ENCODE data around the gene FUT7. TPM values are rescaled to one million over a fixed set of nuclear protein-coding genes. Genes with fewer than 3 reads are reported as not detected.
A peak's percentile ranks its signal among the peaks of the same experiment; 100 is the strongest.

The FUT7 gene
- polyA plus RNA-seq, 3 donors: 6.1 to 13.4 (median 10.5) TPM

DNA sequence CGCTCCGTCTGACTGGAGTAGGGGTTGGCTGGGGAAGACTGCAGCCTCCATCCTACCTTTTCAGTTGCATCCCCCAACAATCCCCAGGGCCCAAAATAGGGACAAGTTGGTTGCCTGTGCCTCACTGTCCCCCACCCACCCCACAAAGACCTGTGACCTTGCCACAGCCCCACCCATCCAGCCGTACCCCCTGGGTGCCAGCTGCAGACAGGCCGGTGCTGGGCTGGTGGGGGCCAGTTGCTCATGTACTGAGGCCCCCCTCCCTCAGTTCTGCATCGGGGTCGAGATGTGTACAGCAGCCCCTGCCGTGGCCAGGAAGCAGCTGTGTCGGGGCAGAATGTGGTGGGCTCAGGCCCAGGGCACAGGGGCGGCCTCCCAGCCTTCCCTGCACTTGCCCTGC, 48.7 kb downstream of the FUT7 start:
- intact Hi-C loops (cut with micrococcal nuclease): no loop called here
- 58% methylated on average over 8 of the region's 9 CpGs for WGBS (ENCODE audit: insufficient coverage)
- Mint-ChIP-seq H3K27ac (peak overlapping the region in 1 of 7 donors; percentile 66), H3K4me1 (no peaks in the 10 kb centered on the region), H3K9me3 (peaks cover 0 to 7% (median 0%) of the 10 kb centered on the region in 7 donors), H3K27me3 (ENCODE audit: low read depth in 3 of 3) (peaks cover 46 to 70% (median 53%) of the 10 kb centered on the region in 3 donors), H3K4me3 (no peak overlapping the region), H3K36me3 (peaks cover 0 to 3% of the 10 kb centered on the region in 2 donors)
- Histone ChIP-seq H3K27me3 (ENCODE audit: control insufficient read depth in 2 of 2, insufficient read depth in 2 of 2, low read length in 2 of 2) (peaks cover 19 to 40% of the 10 kb centered on the region in 2 donors), H4K20me1 (ENCODE audit: insufficient read depth, low read length) (no peaks in the 10 kb centered on the region), H3K4me3 (replicated peaks in 1 of 3; ENCODE audit: low read depth in 2 of 3, low read length in 3 of 3) (no peak overlapping the region), H3K9me3 (replicated peaks in 1 of 2; ENCODE audit: control insufficient read depth in 1 of 2, insufficient read depth in 1 of 2, low read length in 2 of 2) (no peaks in the 10 kb centered on the region), H3K79me2 (ENCODE audit: insufficient read depth, low read length) (no peaks in the 10 kb centered on the region), H3K36me3 (replicated peaks in 1 of 2; ENCODE audit: control insufficient read depth in 1 of 2, insufficient read depth in 2 of 2, low read length in 2 of 2) (no peaks in the 10 kb centered on the region), H2AFZ (ENCODE audit: insufficient read depth, low read depth, low read length, poor library complexity, severe bottlenecking) (no peak overlapping the region), H3K4me2 (replicated peaks; ENCODE audit: extremely low read depth, low read length, poor library complexity, severe bottlenecking) (no peak overlapping the region), H3K4me1 (ENCODE audit: control insufficient read depth in 1 of 2, insufficient read depth in 2 of 2, low read length in 2 of 2) (peaks cover under 1 to 1% of the 10 kb centered on the region in 2 donors), H3K9ac (ENCODE audit: insufficient read depth, low read length, poor library complexity, severe bottlenecking) (no peak overlapping the region), H3K27ac (ENCODE audit: low read depth in 1 of 2, low read length in 2 of 2) (no peak overlapping the region)
- TF ChIP-seq, protein P1, sequence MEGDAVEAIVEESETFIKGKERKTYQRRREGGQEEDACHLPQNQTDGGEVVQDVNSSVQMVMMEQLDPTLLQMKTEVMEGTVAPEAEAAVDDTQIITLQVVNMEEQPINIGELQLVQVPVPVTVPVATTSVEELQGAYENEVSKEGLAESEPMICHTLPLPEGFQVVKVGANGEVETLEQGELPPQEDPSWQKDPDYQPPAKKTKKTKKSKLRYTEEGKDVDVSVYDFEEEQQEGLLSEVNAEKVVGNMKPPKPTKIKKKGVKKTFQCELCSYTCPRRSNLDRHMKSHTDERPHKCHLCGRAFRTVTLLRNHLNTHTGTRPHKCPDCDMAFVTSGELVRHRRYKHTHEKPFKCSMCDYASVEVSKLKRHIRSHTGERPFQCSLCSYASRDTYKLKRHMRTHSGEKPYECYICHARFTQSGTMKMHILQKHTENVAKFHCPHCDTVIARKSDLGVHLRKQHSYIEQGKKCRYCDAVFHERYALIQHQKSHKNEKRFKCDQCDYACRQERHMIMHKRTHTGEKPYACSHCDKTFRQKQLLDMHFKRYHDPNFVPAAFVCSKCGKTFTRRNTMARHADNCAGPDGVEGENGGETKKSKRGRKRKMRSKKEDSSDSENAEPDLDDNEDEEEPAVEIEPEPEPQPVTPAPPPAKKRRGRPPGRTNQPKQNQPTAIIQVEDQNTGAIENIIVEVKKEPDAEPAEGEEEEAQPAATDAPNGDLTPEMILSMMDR (IDR thresholded peaks at IDR 0.05): no peak
- DNase-seq: no peak

DNA sequence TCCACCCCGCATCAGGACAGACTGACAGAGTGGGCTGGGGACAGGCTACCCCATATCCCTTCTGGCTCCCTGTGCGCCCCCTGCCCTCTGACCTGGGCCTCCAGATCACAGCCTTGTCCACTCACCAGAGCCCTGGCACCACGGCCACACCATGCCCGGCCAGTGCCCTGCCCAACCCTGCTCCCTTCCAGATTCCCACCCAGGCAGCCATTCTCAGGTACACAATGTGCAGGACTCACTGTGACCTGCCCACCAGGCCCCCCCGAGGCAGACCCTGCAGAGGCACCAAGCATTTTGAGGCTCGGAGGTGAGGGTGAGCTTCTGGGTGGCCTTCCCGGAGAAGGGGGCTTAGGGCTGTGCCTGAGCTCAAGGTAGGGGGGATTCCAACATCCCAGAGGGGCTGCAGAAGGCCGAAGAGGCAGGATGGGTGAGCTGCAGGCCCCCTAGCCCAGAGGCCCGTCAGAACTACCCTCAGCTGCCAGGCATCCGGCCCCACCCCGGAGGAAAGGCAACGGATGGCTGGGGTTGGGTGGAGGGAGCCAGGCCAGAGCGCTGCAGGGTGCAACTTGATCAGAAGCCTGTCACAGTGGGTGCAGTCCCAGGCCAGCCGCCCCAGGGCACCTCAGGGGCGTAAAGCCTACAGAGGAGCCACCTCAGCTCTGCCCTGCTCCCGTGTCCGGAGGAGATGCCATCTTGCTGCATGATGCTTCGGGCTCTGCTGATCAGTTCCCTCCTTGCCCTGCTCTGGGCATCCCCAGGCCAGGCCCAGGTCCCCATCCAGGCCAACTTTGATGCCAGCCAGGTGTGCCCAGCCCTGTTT, 49.4 kb downstream of the FUT7 start, which contains the start of gene LCNL1:
Gene LCNL1 (plus strand): TSS at position 762 of the 820 bp plus-strand sequence. CDS start 594 bp downstream, outside the sequence.
- H3K9me3 ChIP-seq (replicated peaks in 1 of 2; ENCODE audit: control insufficient read depth in 1 of 2, insufficient read depth in 1 of 2, low read length in 2 of 2): no peaks in the 10 kb centered on the region
- no peaks in the 10 kb centered on the region for H4K20me1 ChIP-seq (ENCODE audit: insufficient read depth, low read length)
- H3K79me2 ChIP-seq (ENCODE audit: insufficient read depth, low read length): no peaks in the 10 kb centered on the region
- peaks cover 45 to 68% (median 49%) of the 10 kb centered on the region in 3 donors for H3K27me3 Mint-ChIP-seq (ENCODE audit: low read depth in 3 of 3)
- H3K9me3 Mint-ChIP-seq: peaks cover 0 to 7% (median 0%) of the 10 kb centered on the region in 7 donors
- no peaks in the 10 kb centered on the region for H3K4me1 Mint-ChIP-seq
- no peaks in the 10 kb centered on the region for H3K36me3 ChIP-seq (replicated peaks in 1 of 2; ENCODE audit: control insufficient read depth in 1 of 2, insufficient read depth in 2 of 2, low read length in 2 of 2)
- H3K4me3 ChIP-seq (replicated peaks in 1 of 3; ENCODE audit: low read depth in 2 of 3, low read length in 3 of 3): no peak within 1 kb of the TSS
- H2AFZ ChIP-seq (ENCODE audit: insufficient read depth, low read depth, low read length, poor library complexity, severe bottlenecking): no peak within 1 kb of the TSS
- H3K27ac Mint-ChIP-seq: peak within 1 kb of the TSS in 1 of 7 donors; percentile 66
- peaks cover 0 to 3% of the 10 kb centered on the region in 2 donors for H3K36me3 Mint-ChIP-seq
- peaks cover 19 to 44% of the 10 kb centered on the region in 2 donors for H3K27me3 ChIP-seq (ENCODE audit: control insufficient read depth in 2 of 2, insufficient read depth in 2 of 2, low read length in 2 of 2)
- 90% methylated on average over 16 of the region's 18 CpGs for WGBS (ENCODE audit: insufficient coverage)
- H3K4me2 ChIP-seq (replicated peaks; ENCODE audit: extremely low read depth, low read length, poor library complexity, severe bottlenecking): no peak within 1 kb of the TSS
- intact Hi-C loops (cut with micrococcal nuclease): no loop called here
- peak within 1 kb of the TSS in 1 of 2 donors; percentile 46 for H3K4me3 Mint-ChIP-seq
- no peak for DNase-seq
- peaks cover 5 to 8% of the 10 kb centered on the region in 2 donors for H3K4me1 ChIP-seq (ENCODE audit: control insufficient read depth in 1 of 2, insufficient read depth in 2 of 2, low read length in 2 of 2)
- TF ChIP-seq, protein P1 (IDR thresholded peaks at IDR 0.05): no peak
- H3K27ac ChIP-seq (ENCODE audit: low read depth in 1 of 2, low read length in 2 of 2): no peak within 1 kb of the TSS
- no peak within 1 kb of the TSS for H3K9ac ChIP-seq (ENCODE audit: insufficient read depth, low read length, poor library complexity, severe bottlenecking)

All from CD14-positive monocyte (primary cell).